Mucosa of stomach (tissue), 1 donor: ENCODE data around the gene KCNH2.
"Not testable (repeated sequence)": the region's sequence is repeated elsewhere in the genome, so short reads cannot be mapped to it uniquely, and the experiment has no call there.

Source experiments
- H3K27me3 ChIP-seq: one replicate; pipeline ENCODE4 v1.7.0; 2013; ENCODE audit warnings: mild to moderate bottlenecking, low read length; ENCODE audit not compliant: control insufficient read depth, insufficient read depth
- H3K36me3 ChIP-seq: one replicate; pipeline ENCODE4 v1.7.0; 2013; ENCODE audit warnings: low read length; ENCODE audit not compliant: control insufficient read depth, insufficient read depth
- H3K4me1 ChIP-seq: one replicate; pipeline ENCODE4 v1.7.0; 2013; ENCODE audit warnings: mild to moderate bottlenecking, low read length; ENCODE audit not compliant: control insufficient read depth, insufficient read depth
- H3K4me3 ChIP-seq: one replicate; pipeline ENCODE4 v1.7.0; 2013; ENCODE audit warnings: low read length
- H3K9ac ChIP-seq: one replicate; pipeline ENCODE4 v1.7.0; 2013; ENCODE audit warnings: mild to moderate bottlenecking, low read length, moderate library complexity
- H3K9me3 ChIP-seq: one replicate; pipeline ENCODE4 v1.7.0; 2013; ENCODE audit warnings: mild to moderate bottlenecking, low read length, moderate library complexity; ENCODE audit not compliant: control insufficient read depth
- donor health status: Pancreatic carcinoma.

The KCNH2 gene

GRCh38 chr7:150978126-150978789 lies at the start of gene KCNH2:
TSS of gene KCNH2 (minus strand) at chr7:150978321. CDS start at chr7:150977913, 408 bp downstream.
- Histone ChIP-seq H3K36me3 (no peaks in the 10 kb centered on the region), H3K9me3 (no peaks in the 10 kb centered on the region), H3K27me3 (peaks cover 68% of the 10 kb centered on the region), H3K4me3 (no peak within 1 kb of the TSS), H3K4me1 (peaks cover 23% of the 10 kb centered on the region), H3K9ac (no peak within 1 kb of the TSS)

- H3K9me3 ChIP-seq, H3K36me3 ChIP-seq, H3K27me3 ChIP-seq: not testable (repeated sequence)
- peak overlapping the region; percentile 29 for H3K4me3 ChIP-seq
- H3K9ac ChIP-seq: peak overlapping the region; percentile 62
- H3K4me1 ChIP-seq: peaks cover 19% of the 10 kb centered on the region
These were observed 49.6 kb upstream of the KCNH2 start for GRCh38 chr7:151027728-151028130.

GRCh38 chr7:151026771-151027727 lies 48.9 kb upstream of the KCNH2 start:
- not testable (repeated sequence) for H3K36me3 ChIP-seq, H3K27me3 ChIP-seq, H3K9me3 ChIP-seq, H3K4me3 ChIP-seq
- peaks cover 19% of the 10 kb centered on the region for H3K4me1 ChIP-seq
- H3K9ac ChIP-seq: peak overlapping the region; percentile 62

GRCh38 chr7:151025924-151026671 lies 48.0 kb upstream of the KCNH2 start:
- Histone ChIP-seq H3K4me1 (peaks cover 19% of the 10 kb centered on the region), H3K27me3 (no peaks in the 10 kb centered on the region), H3K9me3 (no peaks in the 10 kb centered on the region), H3K4me3 (no peak overlapping the region), H3K9ac (no peak overlapping the region), H3K36me3 (no peaks in the 10 kb centered on the region)

- no peak within 1 kb of the TSS for H3K4me3 ChIP-seq
- H3K9me3 ChIP-seq: no peaks in the 10 kb centered on the region
- H3K27me3 ChIP-seq: peaks cover 13% of the 10 kb centered on the region
- peaks cover 19% of the 10 kb centered on the region for H3K4me1 ChIP-seq
- no peak within 1 kb of the TSS for H3K9ac ChIP-seq
- no peaks in the 10 kb centered on the region for H3K36me3 ChIP-seq
These were observed 46.4 kb upstream of the KCNH2 start, which contains the start of gene ATG9B for GRCh38 chr7:151024435-151025056. TSS of gene ATG9B (minus strand) at chr7:151024494. CDS start at chr7:151024423, 71 bp downstream.

- Histone ChIP-seq H3K27me3 (peaks cover 25% of the 10 kb centered on the region), H3K4me3 (no peak overlapping the region), H3K4me1 (peaks cover 19% of the 10 kb centered on the region), H3K9ac (no peak overlapping the region), H3K9me3 (no peaks in the 10 kb centered on the region), H3K36me3 (no peaks in the 10 kb centered on the region)
These were observed 45.1 kb upstream of the KCNH2 start for GRCh38 chr7:151023232-151023631.

- peaks cover 12% of the 10 kb centered on the region for H3K4me1 ChIP-seq
- no peaks in the 10 kb centered on the region for H3K9me3 ChIP-seq
- no peaks in the 10 kb centered on the region for H3K36me3 ChIP-seq
- no peak overlapping the region for H3K9ac ChIP-seq
- H3K27me3 ChIP-seq: peaks cover 44% of the 10 kb centered on the region
- no peak overlapping the region for H3K4me3 ChIP-seq
These were observed 42.1 kb upstream of the KCNH2 start for GRCh38 chr7:151020231-151020630.

GRCh38 chr7:151019130-151019447 lies 41.0 kb upstream of the KCNH2 start:
- H3K27me3 ChIP-seq: peaks cover 44% of the 10 kb centered on the region
- H3K36me3 ChIP-seq: no peaks in the 10 kb centered on the region
- no peaks in the 10 kb centered on the region for H3K9me3 ChIP-seq
- H3K4me3 ChIP-seq: no peak overlapping the region
- no peak overlapping the region for H3K9ac ChIP-seq
- peaks cover 12% of the 10 kb centered on the region for H3K4me1 ChIP-seq

- Histone ChIP-seq H3K27me3 (peaks cover 44% of the 10 kb centered on the region), H3K9me3 (no peaks in the 10 kb centered on the region), H3K9ac (no peak overlapping the region), H3K4me1 (peaks cover 12% of the 10 kb centered on the region), H3K36me3 (no peaks in the 10 kb centered on the region), H3K4me3 (no peak overlapping the region)
These were observed 40.5 kb upstream of the KCNH2 start for GRCh38 chr7:151018421-151019129.

GRCh38 chr7:151017953-151018420 lies 39.9 kb upstream of the KCNH2 start:
- H3K4me3 ChIP-seq: no peak overlapping the region
- H3K4me1 ChIP-seq: peaks cover 15% of the 10 kb centered on the region
- H3K36me3 ChIP-seq: no peaks in the 10 kb centered on the region
- H3K27me3 ChIP-seq: peaks cover 44% of the 10 kb centered on the region
- no peak overlapping the region for H3K9ac ChIP-seq
- H3K9me3 ChIP-seq: no peaks in the 10 kb centered on the region

GRCh38 chr7:151017370-151017952 lies 39.3 kb upstream of the KCNH2 start:
- H3K9me3 ChIP-seq: no peaks in the 10 kb centered on the region
- H3K4me1 ChIP-seq: peaks cover 20% of the 10 kb centered on the region
- H3K36me3 ChIP-seq: no peaks in the 10 kb centered on the region
- peaks cover 44% of the 10 kb centered on the region for H3K27me3 ChIP-seq
- H3K4me3 ChIP-seq: no peak overlapping the region
- H3K9ac ChIP-seq: no peak overlapping the region
